ENCODE data around the gene HMOX2. TPM values are rescaled to one million over a fixed set of nuclear protein-coding genes. Genes with fewer than 3 reads are reported as not detected.

Gene HMOX2
- total RNA-seq, 1 donor from 2014 or later, result 28.8 TPM

GRCh38 chr16:4465977-4466779 lies 10.0 kb upstream of the HMOX2 start:
- DNase-seq, result no peak

- no peak for DNase-seq
These were observed 8.3 kb upstream of the HMOX2 start for GRCh38 chr16:4467916-4468315.

GRCh38 chr16:4468972-4469371 lies 7.2 kb upstream of the HMOX2 start:
- DNase-seq, result no peak

GRCh38 chr16:4471869-4472268 lies 4.3 kb upstream of the HMOX2 start:
- DNase-seq, result no peak

GRCh38 chr16:4472880-4473279 lies 3.3 kb upstream of the HMOX2 start:
- no peak for DNase-seq

GRCh38 chr16:4474192-4474961 lies 1.8 kb upstream of the HMOX2 start, which contains the start of gene NMRAL1:
NMRAL1 (minus strand) TSS chr16:4474625; CDS start chr16:4474132, 493 bp downstream.
- DNase-seq, result peak; percentile 95

- no peak for DNase-seq
These were observed 1.8 kb downstream of the HMOX2 start for GRCh38 chr16:4477966-4478365.

- DNase-seq, result no peak
These were observed 5.3 kb downstream of the HMOX2 start for GRCh38 chr16:4481526-4481925.

- DNase-seq, result no peak
These were observed 5.8 kb downstream of the HMOX2 start for GRCh38 chr16:4481963-4482362.

GRCh38 chr16:4486126-4486893 lies 10.1 kb downstream of the HMOX2 start:
- no peak for DNase-seq

GRCh38 chr16:4487955-4488498 lies 11.8 kb downstream of the HMOX2 start:
- DNase-seq, result no peak

GRCh38 chr16:4488499-4488967 lies 12.3 kb downstream of the HMOX2 start:
- DNase-seq, result no peak

- no peak for DNase-seq
These were observed 12.8 kb downstream of the HMOX2 start for GRCh38 chr16:4489030-4489429.

- DNase-seq, result no peak
These were observed 15.7 kb downstream of the HMOX2 start for GRCh38 chr16:4491898-4492297.

GRCh38 chr16:4494746-4495490 lies 18.7 kb downstream of the HMOX2 start:
- DNase-seq, result no peak

GRCh38 chr16:4495766-4496165 lies 19.6 kb downstream of the HMOX2 start:
- DNase-seq, result no peak

GRCh38 chr16:4496305-4496704 lies 20.1 kb downstream of the HMOX2 start:
- no peak for DNase-seq

GRCh38 chr16:4498546-4499195 lies 22.5 kb downstream of the HMOX2 start:
- no peak for DNase-seq

GRCh38 chr16:4499196-4499555 lies 23.0 kb downstream of the HMOX2 start:
- no peak for DNase-seq

GRCh38 chr16:4500272-4500671 lies 24.1 kb downstream of the HMOX2 start:
- DNase-seq, result no peak

GRCh38 chr16:4501071-4501478 lies 24.9 kb downstream of the HMOX2 start:
- no peak for DNase-seq

All from skin of body (tissue), 2 donors.